Muscle of leg (tissue), 11 donors: ENCODE measurements around the gene ACKR2. TPM values are rescaled to one million over a fixed set of nuclear protein-coding genes. Genes with fewer than 3 reads are reported as not detected.

Experiments used
- DNase-seq: peaks from one replicate; pipeline ENCODE4 v3.0.0; 2013
- H3K27ac ChIP-seq: one replicate; pipeline ENCODE4 v1.5.1; 2013; ENCODE audit warnings: mild to moderate bottlenecking, low read length, control low read depth
- H3K27me3 ChIP-seq: one replicate; pipeline ENCODE4 v1.6.1; 2013; ENCODE audit warnings: low read length; ENCODE audit not compliant: control insufficient read depth, insufficient read depth
- H3K36me3 ChIP-seq: one replicate; pipeline ENCODE4 v1.6.1; 2013; ENCODE audit warnings: low read length; ENCODE audit not compliant: control insufficient read depth, insufficient read depth
- H3K4me1 ChIP-seq: one replicate; pipeline ENCODE4 v1.6.1; 2013; ENCODE audit warnings: low read length; ENCODE audit not compliant: control insufficient read depth, insufficient read depth
- H3K4me3 ChIP-seq: one replicate; pipeline ENCODE4 v1.5.1; 2013; ENCODE audit warnings: low read length, control low read depth
- H3K9me3 ChIP-seq: replicated peaks from 2 replicates; pipeline ENCODE4 v1.6.1; 2013; ENCODE audit warnings: low read depth, low read length; ENCODE audit not compliant: control insufficient read depth
- WGBS: methylation state at CpG from one replicate; pipeline ENCODE4 v1.1.5; 2013; ENCODE audit warnings: missing lambda C conversion rate; ENCODE audit not compliant: insufficient coverage; 5-methylcytosine and 5-hydroxymethylcytosine counted together
- polyA plus RNA-seq, 8 donors: library from polyadenylated mRNA; unstranded; fragments of 120-200 nt; gene quantifications; one replicate each; pipeline versions ENCODE4 v1.2.1 to v1.2.3, GENCODE V29; 2013; ENCODE audit warnings: inconsistent platforms in 1 of 8, low replicate concordance in 1 of 8; ENCODE audit not compliant: insufficient read length in 8 of 8, insufficient read depth in 1 of 8
- total RNA-seq: library from RNA; stranded (reverse); fragments of 120-200 nt; gene quantifications from one replicate; pipeline ENCODE4 v1.2.4, GENCODE V29; 2013

The ACKR2 gene
- total and polyA plus RNA-seq, 9 donors: 0.26 to 0.69 (median 0.53) TPM

GRCh38 chr3:42827654-42828053 is 18.4 kb downstream of the ACKR2 start:
- WGBS: 56% methylated on average over 1 of the region's 4 CpGs
- DNase-seq: no peak

GRCh38 chr3:42829083-42829627 is 19.9 kb downstream of the ACKR2 start:
- 100% methylated on average over 1 of the region's 5 CpGs for WGBS
- Histone ChIP-seq H3K27me3 (peaks cover 2% of the 10 kb centered on the region), H3K27ac (no peak overlapping the region), H3K36me3 (no peaks in the 10 kb centered on the region), H3K9me3 (no peaks in the 10 kb centered on the region), H3K4me3 (no peak overlapping the region), H3K4me1 (no peaks in the 10 kb centered on the region)
- DNase-seq: no peak

More at GRCh38 chr3:42827654-42828053, 18.4 kb downstream of the ACKR2 start:
- Histone ChIP-seq H3K4me3 (no peak overlapping the region), H3K27ac (no peak overlapping the region), H3K4me1 (no peaks in the 10 kb centered on the region), H3K27me3 (peaks cover 2% of the 10 kb centered on the region), H3K36me3 (no peaks in the 10 kb centered on the region), H3K9me3 (no peaks in the 10 kb centered on the region)

GRCh38 chr3:42829628-42830436 is 20.6 kb downstream of the ACKR2 start:
- no peaks in the 10 kb centered on the region for H3K9me3 ChIP-seq
- WGBS: no CpG with 5 or more reads among the region's 5 CpGs
- H3K27me3 ChIP-seq: peaks cover 2% of the 10 kb centered on the region
- H3K4me3 ChIP-seq: no peak overlapping the region
- DNase-seq: no peak
- no peak overlapping the region for H3K27ac ChIP-seq
- no peaks in the 10 kb centered on the region for H3K36me3 ChIP-seq
- no peaks in the 10 kb centered on the region for H3K4me1 ChIP-seq

GRCh38 chr3:42830437-42831320 is 21.4 kb downstream of the ACKR2 start:
- peaks cover 2% of the 10 kb centered on the region for H3K27me3 ChIP-seq
- 14% methylated on average over 3 of the region's 7 CpGs for WGBS
- no peak overlapping the region for H3K4me3 ChIP-seq
- no peaks in the 10 kb centered on the region for H3K4me1 ChIP-seq
- DNase-seq: no peak
- no peaks in the 10 kb centered on the region for H3K9me3 ChIP-seq
- H3K36me3 ChIP-seq: no peaks in the 10 kb centered on the region
- H3K27ac ChIP-seq: no peak overlapping the region

GRCh38 chr3:42831321-42831713 is 22.1 kb downstream of the ACKR2 start:
- Histone ChIP-seq H3K36me3 (no peaks in the 10 kb centered on the region), H3K27ac (no peak overlapping the region), H3K4me1 (no peaks in the 10 kb centered on the region), H3K4me3 (no peak overlapping the region), H3K27me3 (peaks cover 2% of the 10 kb centered on the region), H3K9me3 (no peaks in the 10 kb centered on the region)
- WGBS: 5% methylated on average over 2 of the region's 3 CpGs
- DNase-seq: peak; percentile 57

- H3K27ac ChIP-seq: no peak overlapping the region
- no peaks in the 10 kb centered on the region for H3K9me3 ChIP-seq
- DNase-seq: no peak
- no peaks in the 10 kb centered on the region for H3K36me3 ChIP-seq
- H3K4me1 ChIP-seq: no peaks in the 10 kb centered on the region
- no peak overlapping the region for H3K4me3 ChIP-seq
- H3K27me3 ChIP-seq: no peaks in the 10 kb centered on the region
- WGBS: 74% methylated on average over 3 of the region's 5 CpGs
These were observed 27.2 kb downstream of the ACKR2 start for GRCh38 chr3:42836150-42837123.

GRCh38 chr3:42838571-42838970 is 29.3 kb downstream of the ACKR2 start:
- no peak overlapping the region for H3K27ac ChIP-seq
- WGBS: no CpG with 5 or more reads among the region's 4 CpGs
- H3K4me1 ChIP-seq: peaks cover 3% of the 10 kb centered on the region
- no peak overlapping the region for H3K4me3 ChIP-seq
- H3K9me3 ChIP-seq: no peaks in the 10 kb centered on the region
- no peak for DNase-seq
- no peaks in the 10 kb centered on the region for H3K36me3 ChIP-seq
- no peaks in the 10 kb centered on the region for H3K27me3 ChIP-seq

GRCh38 chr3:42839616-42840015 is 30.4 kb downstream of the ACKR2 start:
- peak; percentile 83 for DNase-seq
- Histone ChIP-seq H3K36me3 (no peaks in the 10 kb centered on the region), H3K27ac (no peak overlapping the region), H3K4me3 (no peak overlapping the region), H3K9me3 (no peaks in the 10 kb centered on the region), H3K4me1 (peaks cover 3% of the 10 kb centered on the region), H3K27me3 (no peaks in the 10 kb centered on the region)
- WGBS: 43% methylated on average over 6 of the region's 7 CpGs

- WGBS: 75% methylated on average over 1 of the region's 1 CpG
These were observed 32.1 kb downstream of the ACKR2 start for GRCh38 chr3:42841332-42841731.

More at GRCh38 chr3:42841332-42841731, 32.1 kb downstream of the ACKR2 start:
- H3K4me1 ChIP-seq: peaks cover 10% of the 10 kb centered on the region
- no peaks in the 10 kb centered on the region for H3K27me3 ChIP-seq
- no peaks in the 10 kb centered on the region for H3K9me3 ChIP-seq
- no peak overlapping the region for H3K27ac ChIP-seq
- no peak for DNase-seq
- H3K4me3 ChIP-seq: no peak overlapping the region
- H3K36me3 ChIP-seq: no peaks in the 10 kb centered on the region
